IMR-90 (cell line): ENCODE results near the gene APOL3. TPM values are rescaled to one million over a fixed set of nuclear protein-coding genes. Genes with fewer than 3 reads are reported as not detected.

Source experiments
- ATAC-seq: fragments of 200-7000 bp; cut with Tn5 transposase; 2 replicates; pipeline ENCODE4 v1.9.1; 2020; ENCODE audit warnings: low read depth, mild to moderate bottlenecking, moderate library complexity
- BruUV-seq: library from RNA; stranded (reverse); fragments of 400-500 nt; replicated peaks from 2 replicates; lab custom pipeline; 2021; lab: Mats Ljungman, UMichigan
- CTCF ChIA-PET: fragments of 300-600 bp; formaldehyde crosslinking; extraction: SDS; loops from one replicate; lab custom pipeline; 2021; ENCODE audit warnings: antibody characterized with exemption; lab: Yijun Ruan, JAX
- POLR2A ChIA-PET: fragments of 300-600 bp; sonication (Branson Sonifier 250); formaldehyde crosslinking; loops from one replicate; lab custom pipeline; 2022; ENCODE audit warnings: antibody characterized with exemption; ENCODE audit not compliant: unreplicated experiment; lab: Charles Lee
- DNase-seq: peaks from one replicate; pipeline ENCODE4 v3.0.0; 2013
- H2AFZ ChIP-seq: replicated peaks from 2 replicates; pipeline ENCODE3; 2013; ENCODE audit warnings: low read length, mild to moderate bottlenecking; ENCODE audit not compliant: poor library complexity
- H2AK5ac ChIP-seq: 2 replicates; pipeline ENCODE4 v1.6.1; 2013; ENCODE audit warnings: low read depth, low read length, inconsistent platforms
- H2AK9ac ChIP-seq: replicated peaks from 2 replicates; pipeline ENCODE3; 2013; ENCODE audit warnings: mild to moderate bottlenecking, low read depth, low read length, moderate library complexity; ENCODE audit not compliant: poor library complexity
- H2BK120ac ChIP-seq: 2 replicates; pipeline ENCODE4 v1.6.1; 2013; ENCODE audit warnings: low read depth, low read length, inconsistent platforms
- H2BK15ac ChIP-seq: 3 replicates; pipeline ENCODE4 v1.6.1; 2013; ENCODE audit warnings: low read depth, low read length, inconsistent platforms
- H2BK20ac ChIP-seq: 2 replicates; pipeline ENCODE4 v1.6.1; 2013; ENCODE audit warnings: low read depth, mild to moderate bottlenecking, inconsistent platforms, low read length, moderate library complexity
- H2BK5ac ChIP-seq: 2 replicates; pipeline ENCODE4 v1.6.1; 2013; ENCODE audit warnings: mild to moderate bottlenecking, low read depth, low read length, inconsistent platforms; ENCODE audit not compliant: poor library complexity, severe bottlenecking
- H3K14ac ChIP-seq: replicated peaks from 2 replicates; pipeline ENCODE4 v1.6.1; 2013; ENCODE audit warnings: low read depth, low read length, inconsistent platforms
- H3K18ac ChIP-seq: 2 replicates; pipeline ENCODE4 v1.6.1; 2013; ENCODE audit warnings: low read depth, low read length, control low read depth
- H3K23ac ChIP-seq: 2 replicates; pipeline ENCODE4 v1.6.1; 2013; ENCODE audit warnings: low read depth, low read length, inconsistent platforms
- H3K27ac ChIP-seq: 2 replicates; pipeline ENCODE4 v1.5.1; 2013; ENCODE audit warnings: mild to moderate bottlenecking, control low read depth, low read length; ENCODE audit not compliant: insufficient read depth
- H3K27me3 ChIP-seq: 2 replicates; pipeline ENCODE4 v1.6.1; 2013; ENCODE audit warnings: low read length; ENCODE audit not compliant: control insufficient read depth, insufficient read depth
- H3K36me3 ChIP-seq: 2 replicates; pipeline ENCODE4 v1.6.1; 2013; ENCODE audit warnings: low read length, mixed read lengths; ENCODE audit not compliant: control insufficient read depth, insufficient read depth
- H3K4ac ChIP-seq: 2 replicates; pipeline ENCODE4 v1.6.1; 2013; ENCODE audit warnings: low read depth, low read length, inconsistent platforms
- H3K4me1 ChIP-seq: 2 replicates; pipeline ENCODE4 v1.6.1; 2013; ENCODE audit warnings: low read length, mixed read lengths; ENCODE audit not compliant: control insufficient read depth, insufficient read depth
- H3K4me2 ChIP-seq: 2 replicates; pipeline ENCODE4 v1.6.1; 2013; ENCODE audit warnings: low read depth, mild to moderate bottlenecking, control low read depth, low read length, moderate library complexity
- H3K4me3 ChIP-seq: 2 replicates; pipeline ENCODE4 v1.5.1; 2013; ENCODE audit warnings: low read depth, mild to moderate bottlenecking, control low read depth, low read length, moderate library complexity; ENCODE audit not compliant: insufficient read depth
- H3K56ac ChIP-seq: 2 replicates; pipeline ENCODE4 v1.6.1; 2013; ENCODE audit warnings: low read length, inconsistent platforms; ENCODE audit not compliant: insufficient read depth; ENCODE audit errors: extremely low read depth
- H3K79me1 ChIP-seq, 2 experiments: 2 replicates each; pipeline ENCODE4 v1.6.1; 2013; ENCODE audit warnings: low read length in 2 of 2, inconsistent platforms in 1 of 2, low read depth in 1 of 2
- H3K9ac ChIP-seq: 2 replicates; pipeline ENCODE4 v1.6.1; 2013; ENCODE audit warnings: low read depth, low read length, control low read depth
- H3K9me1 ChIP-seq: 2 replicates; pipeline ENCODE4 v1.6.1; 2013; ENCODE audit warnings: low read length, inconsistent platforms; ENCODE audit not compliant: insufficient read depth
- H3K9me3 ChIP-seq: 2 replicates; pipeline ENCODE4 v1.6.1; 2013; ENCODE audit warnings: low read length; ENCODE audit not compliant: control insufficient read depth, insufficient read depth
- H4K20me1 ChIP-seq: 2 replicates; pipeline ENCODE4 v1.6.1; 2013; ENCODE audit warnings: low read length, inconsistent platforms; ENCODE audit not compliant: insufficient read depth
- H4K5ac ChIP-seq: 2 replicates; pipeline ENCODE4 v1.6.1; 2013; ENCODE audit warnings: mild to moderate bottlenecking, low read depth, low read length, control low read depth
- H4K8ac ChIP-seq, 2 experiments: 2 replicates each; pipeline ENCODE4 v1.6.1; 2013; ENCODE audit warnings: low read depth in 2 of 2, low read length in 2 of 2, control low read depth in 1 of 2, inconsistent platforms in 1 of 2
- H4K91ac ChIP-seq: 2 replicates; pipeline ENCODE4 v1.6.1; 2013; ENCODE audit warnings: low read depth, low read length, inconsistent platforms; ENCODE audit not compliant: insufficient read depth
- BHLHE40 ChIP-seq: fragments of 150-350 bp; IDR thresholded peaks from 2 replicates; pipeline ENCODE4 v1.6.1; 2016; ENCODE audit warnings: mild to moderate bottlenecking, low read depth, low read length
- CEBPB ChIP-seq: IDR thresholded peaks from 2 replicates; pipeline ENCODE4 v1.6.1; 2012; ENCODE audit warnings: low read depth, low read length, improper control_type of control experiment
- CHD1 ChIP-seq: IDR thresholded peaks from 2 replicates; pipeline ENCODE4 v1.6.1; 2012; ENCODE audit warnings: low read depth, low read length, improper control_type of control experiment
- CTCF ChIP-seq: conservative IDR thresholded peaks from 2 replicates; pipeline ENCODE4 v1.5.1; 2012; ENCODE audit warnings: mild to moderate bottlenecking, low read depth, low read length, improper control_type of control experiment
- ELK1 ChIP-seq: fragments of 150-350 bp; IDR thresholded peaks from 2 replicates; pipeline ENCODE4 v1.6.1; 2016; ENCODE audit warnings: low read depth, mild to moderate bottlenecking, low read length, moderate library complexity, borderline replicate concordance
- FOS ChIP-seq: fragments of 150-350 bp; IDR thresholded peaks from 2 replicates; pipeline ENCODE4 v1.6.1; 2016; ENCODE audit warnings: low read depth, low read length
- MAFK ChIP-seq: IDR thresholded peaks from 2 replicates; pipeline ENCODE4 v1.6.1; 2012; ENCODE audit warnings: low read depth, low read length, improper control_type of control experiment
- MAZ ChIP-seq: IDR thresholded peaks from 2 replicates; pipeline ENCODE4 v1.6.1; 2012; ENCODE audit warnings: low read depth, mild to moderate bottlenecking, low read length, improper control_type of control experiment, moderate library complexity, borderline replicate concordance
- MXI1 ChIP-seq: IDR thresholded peaks from 2 replicates; pipeline ENCODE4 v1.6.1; 2012; ENCODE audit warnings: low read depth, mild to moderate bottlenecking, low read length, moderate library complexity, borderline replicate concordance
- NFE2L2 ChIP-seq: fragments of 150-350 bp; IDR thresholded peaks from 2 replicates; pipeline ENCODE4 v1.6.1; 2016; ENCODE audit warnings: low read depth, mild to moderate bottlenecking, low read length
- POLR2A ChIP-seq: IDR thresholded peaks from 2 replicates; pipeline ENCODE4 v1.6.1; 2012; ENCODE audit warnings: mild to moderate bottlenecking, low read depth, low read length
- RAD21 ChIP-seq: IDR thresholded peaks from 2 replicates; pipeline ENCODE4 v1.6.1; 2012; ENCODE audit warnings: low read length, improper control_type of control experiment
- RCOR1 ChIP-seq: IDR thresholded peaks from 2 replicates; pipeline ENCODE4 v1.6.1; 2012; ENCODE audit warnings: mild to moderate bottlenecking, low read length, improper control_type of control experiment; ENCODE audit not compliant: insufficient replicate concordance
- RFX5 ChIP-seq: IDR thresholded peaks from 2 replicates; pipeline ENCODE4 v1.8.0; 2012; ENCODE audit warnings: low read depth, mild to moderate bottlenecking, low read length, moderate library complexity
- SMC3 ChIP-seq: fragments of 150-350 bp; IDR thresholded peaks from 2 replicates; pipeline ENCODE4 v1.6.1; 2016; ENCODE audit warnings: low read depth, mild to moderate bottlenecking, antibody characterized with exemption, low read length, moderate library complexity
- USF2 ChIP-seq: fragments of 150-350 bp; IDR thresholded peaks from 2 replicates; pipeline ENCODE4 v1.6.1; 2017; ENCODE audit warnings: mild to moderate bottlenecking, antibody characterized with exemption, low read length, low read depth
- WGBS, 2 experiments: methylation state at CpG; one replicate each; pipeline versions ENCODE4 v1.1.5 to v1.1.7; 2013; ENCODE audit warnings: missing lambda C conversion rate in 2 of 2; ENCODE audit not compliant: insufficient read length in 1 of 2; ENCODE audit errors: extremely low coverage in 2 of 2; 5-methylcytosine and 5-hydroxymethylcytosine counted together
- dilution Hi-C: fragments of 300-500 bp; cut with HindIII; formaldehyde crosslinking; loops from one replicate; pipeline ENCODE4 v1.14.3; 2018; ENCODE audit warnings: low sequenced_read_pairs; ENCODE audit not compliant: unreplicated experiment
- in situ Hi-C: fragments of 300-500 bp; cut with MboI; formaldehyde crosslinking; loops from 3 replicates; pipeline ENCODE4 v1.14.3; 2019; ENCODE audit warnings: low sequenced_read_pairs, inconsistent platforms, mixed read lengths
- intact Hi-C: fragments of 100-400 bp; cut with micrococcal nuclease; formaldehyde crosslinking; loops from 2 replicates; pipeline ENCODE4 v1.10.0; 2022
- polyA plus RNA-seq, 3 experiments: library from polyadenylated mRNA; depleted of rRNA; stranded (reverse); fragments of >200 nt; gene quantifications; 2 replicates each; pipeline ENCODE4 v1.2.3, GENCODE V29; 2012; ENCODE audit warnings: low replicate concordance in 1 of 3
- total RNA-seq: library from RNA; depleted of rRNA; stranded (reverse); fragments of >200 nt; gene quantifications from 2 replicates; pipeline ENCODE4 v1.2.3, GENCODE V29; 2012

The APOL3 gene
- total and polyA plus RNA-seq, 2 of the 4 experiments (the other 2 are of a cell fraction): 1.4 to 2.3 TPM

GRCh38 chr22:36156119-36156514 is 4.4 kb downstream of the APOL3 start:
- in situ Hi-C loops: no loop called here
- Histone ChIP-seq H3K4me3 (no peak overlapping the region), H3K23ac (peak overlapping the region; percentile 93), H3K4me1 (peaks cover 13% of the 10 kb centered on the region; the same call in 1 of the 2 replicates), H2BK20ac (peak overlapping the region; percentile 92), H3K9ac (peak overlapping the region; percentile 40), H3K79me1 (peaks cover 0 to 7% of the 10 kb centered on the region in 2 experiments; a peak in 1 of 4 replicates), H3K56ac (no peak overlapping the region), H2BK5ac (peak overlapping the region; percentile 95), H3K9me1 (peaks cover 10% of the 10 kb centered on the region; the same call in 1 of the 2 replicates), H2BK120ac (peak overlapping the region; percentile 96), H2AK9ac (peak overlapping the region; percentile 93), H3K9me3 (peaks cover 2% of the 10 kb centered on the region; the same call in 1 of the 2 replicates), H3K36me3 (no peaks in the 10 kb centered on the region), H4K5ac (peak overlapping the region; percentile 92), H3K27ac (peak overlapping the region; percentile 76), H3K4me2 (peak overlapping the region; percentile 76), H3K14ac (peak overlapping the region; percentile 96), H4K8ac (peak overlapping the region; percentile 67 to 96), H2AK5ac (peak overlapping the region; percentile 49), H4K91ac (peak overlapping the region; percentile 94), H3K18ac (peak overlapping the region; percentile 68), H2BK15ac (peak overlapping the region; percentile 13; the same call in 2 of the 3 replicates), H2AFZ (peak overlapping the region; percentile 87), H4K20me1 (no peaks in the 10 kb centered on the region), H3K27me3 (no peaks in the 10 kb centered on the region), H3K4ac (peak overlapping the region; percentile 96)
- TF ChIP-seq ELK1 (no peak), CEBPB (no peak), MXI1 (no peak), RFX5 (no peak), POLR2A (no peak), RAD21 (no peak), USF2 (no peak), NFE2L2 (no peak), BHLHE40 (no peak), SMC3 (no peak), RCOR1 (no peak), CTCF (no peak), CHD1 (no peak), MAZ (no peak), MAFK (no peak), FOS (no peak)
- ATAC-seq: no peak
- no TSS peak for BruUV-seq
- no peak for DNase-seq
- WGBS, 2 experiments: 86% methylated on average over 7 of the region's 8 CpGs; no CpG with 5 or more reads in 1 of the 2 experiments
- CTCF ChIA-PET: interaction anchor here (2.8 kb wide), 1 partner anchor 24 kb away, joined by 7 read pairs; no protein-coding TSS in a partner anchor
- dilution Hi-C loops: no loop called here
- intact Hi-C loops: no loop called here
- POLR2A ChIA-PET: no interaction called here
